ENCODE measurements around the gene CLDN7.

GRCh38 chr17:7281953-7282751 lies 19.9 kb upstream of the CLDN7 start:
- TF ChIP-seq CTCF (conservative IDR thresholded peaks at IDR 0.05) (no peak), ZFX (IDR thresholded peaks at IDR 0.05) (no peak)
